Activated CD4-positive, CD25-positive, alpha-beta regulatory T cell treated with anti-CD3 and anti-CD28 coated beads, Interleukin-2, amount 50 U/mL, for 24 hours (primary cell): ENCODE results near the gene GNPTG.

Experiments used
- ATAC-seq, 2 donors: fragments of 150-1000 bp; cut with Tn5 transposase; one replicate each; pipeline ENCODE4 v1.10.0; 2021; ENCODE audit warnings: mild to moderate bottlenecking in 1 of 2, moderate library complexity in 1 of 2

Gene GNPTG

GRCh38 chr16:1351582-1352362 is at the start of gene GNPTG, which contains the start of gene TSR3:
Gene GNPTG, plus strand, starts transcription at chr16:1351931. Its CDS starts 35 bp downstream, at chr16:1351966.
Gene TSR3, minus strand, starts transcription at chr16:1351878. Its CDS starts 74 bp downstream, at chr16:1351804.
- ATAC-seq: peak; percentile 90 to 92

- ATAC-seq: no peak
Measured at GRCh38 chr16:1305823-1306222, 45.9 kb upstream of the GNPTG start.

GRCh38 chr16:1306334-1306733 is 45.4 kb upstream of the GNPTG start:
- ATAC-seq: no peak

- peak; percentile 1 to 3 for ATAC-seq
Measured at GRCh38 chr16:1308036-1308976, 43.4 kb upstream of the GNPTG start.

- peak; percentile 79 to 83 for ATAC-seq
Measured at GRCh38 chr16:1308977-1309885, 42.5 kb upstream of the GNPTG start, which contains the start of gene UBE2I. Gene UBE2I, plus strand, starts transcription at chr16:1309636. Its CDS starts 4,395 bp downstream, at chr16:1314031.

GRCh38 chr16:1309888-1310831 is 41.6 kb upstream of the GNPTG start:
- ATAC-seq: peak; percentile 13 to 21

GRCh38 chr16:1310832-1311200 is 40.9 kb upstream of the GNPTG start:
- ATAC-seq: no peak

- no peak for ATAC-seq
Measured at GRCh38 chr16:1311212-1311737, 40.5 kb upstream of the GNPTG start.

GRCh38 chr16:1311738-1312466 is 39.8 kb upstream of the GNPTG start:
- no peak for ATAC-seq

GRCh38 chr16:1312467-1312816 is 39.3 kb upstream of the GNPTG start:
- ATAC-seq: no peak

GRCh38 chr16:1312903-1313302 is 38.8 kb upstream of the GNPTG start:
- ATAC-seq: no peak

- ATAC-seq: no peak
Measured at GRCh38 chr16:1313721-1314369, 37.9 kb upstream of the GNPTG start.

- ATAC-seq: no peak
Measured at GRCh38 chr16:1314399-1315068, 37.2 kb upstream of the GNPTG start.

GRCh38 chr16:1315081-1316032 is 36.4 kb upstream of the GNPTG start:
- no peak for ATAC-seq

GRCh38 chr16:1316033-1316405 is 35.7 kb upstream of the GNPTG start:
- no peak for ATAC-seq

GRCh38 chr16:1317479-1318267 is 34.1 kb upstream of the GNPTG start:
- ATAC-seq: no peak

- no peak for ATAC-seq
Measured at GRCh38 chr16:1318268-1318545, 33.5 kb upstream of the GNPTG start.
